ENCODE data around the gene BCL2A1.
"Not testable (repeated sequence)": the region's sequence is repeated elsewhere in the genome, so short reads cannot be mapped to it uniquely, and the experiment has no call there.

BCL2A1 gene

DNA sequence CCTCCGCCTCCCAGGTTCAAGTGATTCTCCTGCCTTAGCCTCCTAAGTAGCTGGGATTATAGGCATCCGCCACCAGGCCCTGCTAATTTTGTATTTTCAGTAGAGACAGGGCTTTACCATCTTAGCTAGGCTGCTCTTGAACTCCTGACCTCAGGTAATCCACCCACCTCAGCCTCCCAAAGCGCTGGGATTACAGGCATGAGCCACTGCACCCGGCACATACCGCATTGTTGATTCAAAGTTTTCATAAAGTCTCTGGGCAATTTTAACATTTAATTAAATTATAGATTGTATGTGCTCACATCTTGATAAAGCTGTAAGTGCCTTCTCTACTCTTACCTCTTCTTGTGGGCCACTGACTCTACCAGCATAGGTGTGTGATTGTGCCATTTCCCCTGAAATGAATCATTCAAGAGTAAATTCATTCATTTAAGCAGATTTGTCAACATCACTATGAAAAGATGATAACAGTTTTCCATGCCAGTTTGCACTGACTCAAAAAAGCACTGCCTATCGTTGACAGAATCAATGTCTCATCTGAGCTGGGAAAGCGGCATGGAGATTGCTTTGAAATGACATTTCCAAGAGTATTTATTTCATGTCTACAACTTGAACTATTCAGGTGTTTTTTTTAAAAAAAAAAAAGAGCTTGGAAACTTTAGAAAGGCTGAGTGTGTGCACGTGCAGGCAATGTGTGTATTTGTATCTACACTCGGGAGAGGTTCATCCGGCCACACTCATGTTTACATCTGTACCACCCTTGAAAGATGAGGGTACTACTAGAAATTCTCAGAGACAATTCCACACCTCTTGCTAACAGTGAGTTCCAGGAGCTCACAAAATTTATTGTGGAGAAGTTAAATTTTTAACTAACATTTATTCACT lies 3.5 kb downstream of the BCL2A1 start:
- no peaks in the 10 kb centered on the region for H3K27me3 ChIP-seq (ENCODE audit: control insufficient read depth, insufficient read depth, low read length)
- no peak overlapping the region for H3K27ac ChIP-seq (ENCODE audit: low read length)
- no peak overlapping the region for H3K9ac ChIP-seq (ENCODE audit: low read length)
- H3K36me3 ChIP-seq (ENCODE audit: control insufficient read depth, low read depth, low read length) = no peaks in the 10 kb centered on the region
- H3K9me3 ChIP-seq (ENCODE audit: control insufficient read depth, low read depth, low read length) = no peaks in the 10 kb centered on the region
- H3K4me1 ChIP-seq (ENCODE audit: control insufficient read depth, low read depth, low read length) = no peaks in the 10 kb centered on the region
- H3K4me3 ChIP-seq (ENCODE audit: low read length) = no peak overlapping the region

DNA sequence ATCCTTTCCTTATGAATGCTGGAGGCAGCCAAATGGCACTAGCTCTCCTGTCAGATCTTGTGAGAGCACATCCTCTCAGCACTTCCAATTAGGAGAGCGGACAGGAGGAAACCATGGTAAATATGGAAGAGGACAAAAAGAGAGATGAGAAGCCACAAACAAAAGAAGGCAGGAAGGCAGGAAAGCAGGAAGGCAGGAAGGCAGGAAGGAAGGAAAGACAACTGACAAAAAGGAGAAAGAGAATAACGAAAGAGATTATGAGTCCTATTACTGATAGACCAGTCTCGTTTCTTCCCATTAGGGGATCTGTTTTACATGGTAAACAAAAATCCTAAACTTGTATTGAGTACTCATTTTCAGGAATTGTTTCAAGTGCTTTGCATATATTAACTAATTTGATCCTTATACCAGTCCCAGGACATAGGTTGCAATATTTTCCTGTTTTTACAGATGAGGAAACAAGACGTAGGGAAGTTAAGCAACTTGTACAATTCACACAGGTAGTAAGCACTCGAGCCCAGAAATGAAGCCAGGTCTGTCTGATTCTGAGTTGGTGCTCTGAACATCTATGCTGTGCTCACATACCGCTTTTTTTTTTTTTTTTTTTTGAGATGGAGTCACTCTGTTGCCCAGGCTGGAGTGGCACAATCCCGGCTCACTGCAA lies 4.2 kb downstream of the BCL2A1 start:
- no peaks in the 10 kb centered on the region for H3K4me1 ChIP-seq (ENCODE audit: control insufficient read depth, low read depth, low read length)
- no peaks in the 10 kb centered on the region for H3K27me3 ChIP-seq (ENCODE audit: control insufficient read depth, insufficient read depth, low read length)
- no peaks in the 10 kb centered on the region for H3K9me3 ChIP-seq (ENCODE audit: control insufficient read depth, low read depth, low read length)
- no peak overlapping the region for H3K27ac ChIP-seq (ENCODE audit: low read length)
- no peak overlapping the region for H3K4me3 ChIP-seq (ENCODE audit: low read length)
- no peak overlapping the region for H3K9ac ChIP-seq (ENCODE audit: low read length)
- H3K36me3 ChIP-seq (ENCODE audit: control insufficient read depth, low read depth, low read length) = no peaks in the 10 kb centered on the region

DNA sequence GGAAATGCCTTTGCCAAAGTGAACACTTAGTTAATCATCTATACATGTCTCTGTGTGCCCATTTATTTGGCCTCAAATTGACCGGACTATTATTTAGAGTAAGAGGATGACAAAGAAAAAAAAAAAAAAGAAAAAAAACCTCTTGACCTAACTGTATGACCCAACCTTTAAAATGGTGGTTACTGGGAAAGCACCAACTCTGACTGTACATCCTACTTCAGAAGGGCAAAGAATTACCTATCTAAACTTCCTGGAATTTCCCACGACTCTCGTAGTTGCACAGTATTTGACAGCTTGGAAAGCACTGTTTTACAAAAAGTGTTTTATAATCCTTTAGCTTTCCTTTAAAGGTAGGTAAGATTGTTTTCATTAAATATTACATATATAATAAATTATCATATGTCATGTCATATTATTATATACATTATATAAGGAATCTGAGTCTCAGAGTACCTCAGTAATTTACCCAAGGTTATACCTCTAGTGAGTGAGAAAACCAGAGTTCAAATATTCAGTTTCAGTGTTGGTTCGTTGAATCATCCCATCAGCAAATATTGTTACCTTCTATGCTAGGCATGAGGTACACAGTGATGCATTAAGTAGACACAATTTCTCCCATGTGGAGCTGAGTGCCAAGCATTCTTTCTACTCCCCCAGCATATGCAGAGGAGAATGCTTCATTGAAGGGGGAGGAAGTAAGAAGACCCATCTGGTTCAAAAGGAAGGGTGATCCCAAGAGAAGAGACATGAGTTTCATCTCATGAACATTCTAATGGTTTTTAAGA lies 5.0 kb downstream of the BCL2A1 start:
- no peak overlapping the region for H3K4me3 ChIP-seq (ENCODE audit: low read length)
- no peak overlapping the region for H3K9ac ChIP-seq (ENCODE audit: low read length)
- no peaks in the 10 kb centered on the region for H3K36me3 ChIP-seq (ENCODE audit: control insufficient read depth, low read depth, low read length)
- no peaks in the 10 kb centered on the region for H3K27me3 ChIP-seq (ENCODE audit: control insufficient read depth, insufficient read depth, low read length)
- H3K9me3 ChIP-seq (ENCODE audit: control insufficient read depth, low read depth, low read length) = no peaks in the 10 kb centered on the region
- no peak overlapping the region for H3K27ac ChIP-seq (ENCODE audit: low read length)
- no peaks in the 10 kb centered on the region for H3K4me1 ChIP-seq (ENCODE audit: control insufficient read depth, low read depth, low read length)

DNA sequence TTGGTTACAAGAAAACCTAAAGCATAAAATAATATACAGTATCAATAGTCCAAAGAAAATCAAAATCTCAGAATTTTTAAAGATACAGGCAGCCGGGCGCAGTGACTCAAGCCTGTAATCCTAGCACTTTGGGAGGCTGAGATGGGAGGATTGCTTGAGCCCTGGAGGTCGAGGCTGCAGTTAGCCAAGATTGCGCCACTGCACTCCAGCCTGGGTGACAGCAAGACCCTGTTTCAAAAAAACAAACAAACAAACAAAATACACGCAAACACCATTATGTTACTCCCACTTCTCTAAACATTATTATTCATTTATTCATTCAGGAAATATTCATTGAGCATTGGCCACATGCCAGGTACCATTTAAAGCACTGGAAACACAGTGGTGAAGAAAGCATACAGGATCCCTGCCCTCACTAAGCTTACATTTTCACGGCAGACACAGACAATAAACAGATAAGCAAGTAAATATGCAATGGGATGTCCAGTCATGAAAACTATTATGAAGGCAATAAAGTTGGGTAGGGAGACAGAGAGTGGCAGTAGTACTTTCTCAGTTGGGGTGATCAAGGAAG lies 6.7 kb downstream of the BCL2A1 start:
- no peaks in the 10 kb centered on the region for H3K36me3 ChIP-seq (ENCODE audit: control insufficient read depth, low read depth, low read length)
- H3K4me1 ChIP-seq (ENCODE audit: control insufficient read depth, low read depth, low read length) = no peaks in the 10 kb centered on the region
- no peak overlapping the region for H3K27ac ChIP-seq (ENCODE audit: low read length)
- no peaks in the 10 kb centered on the region for H3K9me3 ChIP-seq (ENCODE audit: control insufficient read depth, low read depth, low read length)
- no peaks in the 10 kb centered on the region for H3K27me3 ChIP-seq (ENCODE audit: control insufficient read depth, insufficient read depth, low read length)
- no peak overlapping the region for H3K4me3 ChIP-seq (ENCODE audit: low read length)
- H3K9ac ChIP-seq (ENCODE audit: low read length) = no peak overlapping the region

DNA sequence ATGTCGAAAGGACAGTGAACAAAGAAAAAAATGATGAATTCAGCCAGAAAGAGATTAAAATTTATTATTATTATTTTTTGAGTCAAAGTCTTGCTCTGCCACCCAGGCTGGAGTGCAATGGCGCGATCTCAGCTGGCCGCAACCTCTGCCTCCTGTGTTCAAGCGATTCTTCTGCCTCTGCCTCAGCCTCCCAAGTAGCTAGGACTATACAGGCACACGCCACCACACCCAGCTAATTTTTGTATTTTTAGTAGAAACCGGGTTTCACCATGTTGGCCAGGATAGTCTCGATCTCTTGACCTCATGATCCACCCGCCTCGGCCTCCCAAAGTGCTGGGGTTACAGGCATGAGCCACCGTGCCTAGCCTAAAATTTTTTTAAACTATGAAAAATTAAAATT lies 8.1 kb downstream of the BCL2A1 start:
- H3K4me3 ChIP-seq (ENCODE audit: low read length); H3K9ac ChIP-seq (ENCODE audit: low read length); H3K9me3 ChIP-seq (ENCODE audit: control insufficient read depth, low read depth, low read length); H3K4me1 ChIP-seq (ENCODE audit: control insufficient read depth, low read depth, low read length); H3K27ac ChIP-seq (ENCODE audit: low read length); H3K36me3 ChIP-seq (ENCODE audit: control insufficient read depth, low read depth, low read length); H3K27me3 ChIP-seq (ENCODE audit: control insufficient read depth, insufficient read depth, low read length): not testable (repeated sequence)

DNA sequence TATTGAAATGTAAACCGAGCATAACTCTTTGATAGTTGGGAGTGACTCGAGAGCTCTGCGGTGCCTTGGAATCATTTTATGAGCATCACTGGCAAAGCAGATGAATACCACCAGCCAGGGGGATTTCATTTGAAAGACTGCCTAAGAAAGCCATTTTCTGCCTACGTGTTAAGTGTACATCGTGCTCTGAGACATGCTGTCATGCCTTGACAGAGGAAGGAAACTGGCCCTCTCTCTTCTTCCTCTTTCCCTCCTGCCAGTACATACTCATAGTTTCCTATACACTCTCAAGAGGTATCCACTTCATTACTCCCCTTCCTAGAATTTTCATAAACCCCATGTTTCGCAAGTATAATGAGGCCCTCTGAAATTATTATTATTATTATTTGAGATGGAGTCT lies 8.8 kb downstream of the BCL2A1 start:
- no peak overlapping the region for H3K4me3 ChIP-seq (ENCODE audit: low read length)
- H3K27ac ChIP-seq (ENCODE audit: low read length) = no peak overlapping the region
- no peaks in the 10 kb centered on the region for H3K27me3 ChIP-seq (ENCODE audit: control insufficient read depth, insufficient read depth, low read length)
- H3K4me1 ChIP-seq (ENCODE audit: control insufficient read depth, low read depth, low read length) = no peaks in the 10 kb centered on the region
- H3K9ac ChIP-seq (ENCODE audit: low read length) = no peak overlapping the region
- no peaks in the 10 kb centered on the region for H3K36me3 ChIP-seq (ENCODE audit: control insufficient read depth, low read depth, low read length)
- H3K9me3 ChIP-seq (ENCODE audit: control insufficient read depth, low read depth, low read length) = no peaks in the 10 kb centered on the region

DNA sequence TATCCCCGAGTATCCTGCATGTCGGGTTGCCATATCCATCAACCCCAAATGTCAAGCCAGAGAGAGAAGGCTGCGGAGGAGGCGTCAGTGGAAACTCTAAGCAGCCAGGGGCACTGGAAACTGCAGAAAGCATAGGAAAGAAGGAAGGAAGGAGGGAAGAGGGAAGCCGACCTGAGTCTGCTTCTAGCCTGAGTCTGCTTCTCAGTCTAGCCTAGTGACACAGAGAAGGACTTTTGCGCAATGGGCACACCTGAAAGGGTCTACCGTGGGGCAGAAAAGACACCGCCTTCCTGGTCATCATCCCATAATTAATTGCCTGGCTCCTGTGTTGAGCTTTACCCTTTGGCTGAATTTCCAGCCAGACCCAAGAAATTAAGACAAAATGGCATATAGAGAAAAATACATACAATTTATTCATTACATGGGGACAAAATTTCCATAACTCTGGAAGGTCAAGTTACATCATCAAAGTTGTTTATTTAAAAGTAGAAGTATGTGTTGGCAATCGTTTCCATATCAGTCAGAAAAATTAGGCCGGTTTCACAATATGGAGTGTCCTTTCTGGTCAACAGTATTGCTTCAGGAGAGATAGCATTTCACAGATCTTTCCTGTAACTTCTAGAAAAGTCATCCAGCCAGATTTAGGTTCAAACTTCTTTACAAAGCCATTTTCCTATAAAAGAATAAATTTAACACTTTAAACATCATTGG lies 10.3 kb downstream of the BCL2A1 start:
- Histone ChIP-seq H3K36me3 (ENCODE audit: control insufficient read depth, low read depth, low read length) (no peaks in the 10 kb centered on the region), H3K9me3 (ENCODE audit: control insufficient read depth, low read depth, low read length) (no peaks in the 10 kb centered on the region), H3K27ac (ENCODE audit: low read length) (no peak overlapping the region), H3K4me3 (ENCODE audit: low read length) (no peak overlapping the region), H3K4me1 (ENCODE audit: control insufficient read depth, low read depth, low read length) (no peaks in the 10 kb centered on the region), H3K9ac (ENCODE audit: low read length) (no peak overlapping the region), H3K27me3 (ENCODE audit: control insufficient read depth, insufficient read depth, low read length) (no peaks in the 10 kb centered on the region)

DNA sequence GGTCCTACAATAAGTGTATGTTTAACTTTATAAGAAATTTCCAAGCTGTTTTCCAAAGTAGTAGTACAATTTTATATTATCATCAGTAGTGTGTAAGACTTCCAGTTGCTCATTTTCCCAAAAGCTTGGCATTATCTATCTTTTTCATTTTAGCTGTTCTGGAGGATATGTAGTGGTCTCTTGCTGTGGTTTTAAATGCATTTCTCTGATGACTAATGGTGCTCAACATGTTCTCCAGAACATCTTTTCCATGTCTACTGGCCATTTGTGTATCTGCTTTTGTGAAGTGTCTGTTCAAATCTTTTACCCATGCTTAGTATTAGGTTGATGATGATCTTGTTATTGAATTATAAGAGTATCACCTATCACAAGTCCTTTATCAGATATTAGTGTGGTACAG lies 13.3 kb downstream of the BCL2A1 start:
- Histone ChIP-seq H3K9ac (ENCODE audit: low read length) (no peak overlapping the region), H3K27ac (ENCODE audit: low read length) (no peak overlapping the region), H3K27me3 (ENCODE audit: control insufficient read depth, insufficient read depth, low read length) (no peaks in the 10 kb centered on the region), H3K4me1 (ENCODE audit: control insufficient read depth, low read depth, low read length) (no peaks in the 10 kb centered on the region), H3K36me3 (ENCODE audit: control insufficient read depth, low read depth, low read length) (no peaks in the 10 kb centered on the region), H3K4me3 (ENCODE audit: low read length) (no peak overlapping the region), H3K9me3 (ENCODE audit: control insufficient read depth, low read depth, low read length) (no peaks in the 10 kb centered on the region)

DNA sequence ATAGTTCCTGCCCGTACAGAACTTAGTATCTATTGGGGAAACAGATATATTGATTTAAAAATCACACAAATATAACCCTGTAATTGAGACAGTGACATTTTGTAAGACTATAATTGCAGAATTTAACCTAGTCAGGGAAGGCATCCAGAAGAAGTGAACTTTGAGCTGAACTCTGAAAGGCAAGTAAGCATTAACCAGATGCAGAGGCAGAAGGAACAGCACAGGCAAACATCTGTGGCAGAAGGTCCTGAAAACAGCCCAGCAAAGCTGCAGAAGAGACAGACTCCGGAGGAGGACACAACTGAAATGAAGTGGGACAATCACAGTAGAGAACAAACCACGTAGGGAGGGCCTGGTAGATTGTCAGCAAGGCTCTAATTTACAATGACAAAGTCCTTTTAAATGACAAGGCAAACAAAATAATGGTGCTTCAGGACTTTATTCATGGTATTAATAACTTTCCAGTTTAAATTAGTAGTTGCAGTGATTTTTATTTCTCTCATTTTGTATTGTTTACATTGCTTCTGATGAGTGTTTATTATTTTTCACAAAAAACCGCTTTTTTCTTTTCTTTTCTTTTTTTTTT lies 14.5 kb downstream of the BCL2A1 start:
- Histone ChIP-seq H3K27me3 (ENCODE audit: control insufficient read depth, insufficient read depth, low read length) (no peaks in the 10 kb centered on the region), H3K27ac (ENCODE audit: low read length) (no peak overlapping the region)

DNA sequence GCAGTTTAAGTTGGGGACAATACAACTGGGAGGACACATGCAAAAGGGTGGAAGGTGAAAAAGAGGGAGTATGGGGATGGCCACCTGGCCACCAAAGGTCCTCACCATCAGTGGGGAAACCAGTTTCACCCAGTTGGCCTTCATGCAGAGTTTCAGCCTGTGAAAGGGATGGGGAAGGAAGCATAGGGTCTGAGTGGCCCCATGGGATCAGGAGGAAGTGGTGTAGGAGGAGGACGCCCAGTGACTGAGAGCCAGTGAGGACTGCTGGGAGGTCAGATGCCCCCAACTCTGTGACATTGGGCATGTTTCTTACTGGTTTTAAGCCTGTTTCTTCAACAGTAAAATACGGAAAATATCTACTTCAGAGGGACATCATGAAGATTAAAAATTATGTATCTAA lies 16.3 kb downstream of the BCL2A1 start:
- Histone ChIP-seq H3K4me3 (ENCODE audit: low read length) (no peak overlapping the region), H3K9ac (ENCODE audit: low read length) (no peak overlapping the region), H3K4me1 (ENCODE audit: control insufficient read depth, low read depth, low read length) (no peaks in the 10 kb centered on the region), H3K27me3 (ENCODE audit: control insufficient read depth, insufficient read depth, low read length) (no peaks in the 10 kb centered on the region), H3K36me3 (ENCODE audit: control insufficient read depth, low read depth, low read length) (no peaks in the 10 kb centered on the region), H3K27ac (ENCODE audit: low read length) (no peak overlapping the region), H3K9me3 (ENCODE audit: control insufficient read depth, low read depth, low read length) (no peaks in the 10 kb centered on the region)

More for the DNA sequence above, 14.5 kb downstream of the BCL2A1 start:
- Histone ChIP-seq H3K4me1 (ENCODE audit: control insufficient read depth, low read depth, low read length) (no peaks in the 10 kb centered on the region), H3K36me3 (ENCODE audit: control insufficient read depth, low read depth, low read length) (no peaks in the 10 kb centered on the region), H3K9me3 (ENCODE audit: control insufficient read depth, low read depth, low read length) (no peaks in the 10 kb centered on the region), H3K4me3 (ENCODE audit: low read length) (no peak overlapping the region), H3K9ac (ENCODE audit: low read length) (no peak overlapping the region)
